ENCODE data around the gene PHF20.
A peak's percentile ranks its signal among the peaks of the same experiment; 100 is the strongest.
"Not testable (repeated sequence)": the region's sequence is repeated elsewhere in the genome, so short reads cannot be mapped to it uniquely, and the experiment has no call there.

PHF20 gene

GRCh38 chr20:35979544-35979943, 207.7 kb downstream of the PHF20 start:
- DNase-seq: no peak

- DNase-seq: no peak
Measured at GRCh38 chr20:35981969-35982368, 210.2 kb downstream of the PHF20 start.

- no peak for DNase-seq
Measured at GRCh38 chr20:35984382-35984781, 212.6 kb downstream of the PHF20 start.

GRCh38 chr20:35985806-35986205, 214.0 kb downstream of the PHF20 start:
- no peak for DNase-seq

GRCh38 chr20:35988910-35989463, 217.2 kb downstream of the PHF20 start:
- DNase-seq: no peak

GRCh38 chr20:35991142-35991771, 219.4 kb downstream of the PHF20 start:
- DNase-seq: no peak

GRCh38 chr20:35992713-35993335, 221.0 kb downstream of the PHF20 start:
- peak in 4 of 5 donors; percentile 4 to 50 (median 30) for DNase-seq

GRCh38 chr20:35994994-35995453, 223.2 kb downstream of the PHF20 start:
- DNase-seq: peak; percentile 52 to 80 (median 67)

GRCh38 chr20:35996492-35996891, 224.7 kb downstream of the PHF20 start:
- not testable (repeated sequence) for DNase-seq

Data from T-helper 1 cell (primary cell).